HG02943 (cell line): ENCODE results near the gene PDZD8.
"Not testable (repeated sequence)": the region's sequence is repeated elsewhere in the genome, so short reads cannot be mapped to it uniquely, and the experiment has no call there.

ENCODE experiments used
- ATAC-seq: cut with Tn5 transposase; IDR thresholded peaks from one replicate; pipeline ENCODE4 v1.9.1; 2021; ENCODE audit warnings: mild to moderate bottlenecking, low read depth, moderate library complexity; ENCODE audit not compliant: unreplicated experiment

Gene PDZD8

GRCh38 chr10:117257721-117258120 is 117.5 kb downstream of the PDZD8 start:
- ATAC-seq: no peak

DNA sequence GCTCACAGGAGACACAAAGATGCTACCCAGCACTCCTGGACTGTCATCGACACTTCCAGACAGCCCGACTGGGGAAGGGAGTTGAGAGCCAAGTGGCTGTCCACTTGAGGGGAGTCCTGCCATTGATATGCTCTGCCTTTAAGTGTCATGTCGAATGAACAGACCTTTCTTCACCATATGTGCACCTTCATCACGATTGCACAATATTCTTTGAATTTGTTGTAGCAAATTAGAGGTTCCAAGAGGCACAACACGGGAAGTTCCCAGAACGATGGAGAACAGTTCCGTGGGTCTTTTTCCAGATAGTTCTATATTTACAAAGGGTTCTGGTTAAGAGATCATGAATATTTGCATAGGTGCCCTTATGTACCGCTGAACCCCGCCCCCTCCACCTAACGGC is 118.3 kb downstream of the PDZD8 start:
- no peak for ATAC-seq

DNA sequence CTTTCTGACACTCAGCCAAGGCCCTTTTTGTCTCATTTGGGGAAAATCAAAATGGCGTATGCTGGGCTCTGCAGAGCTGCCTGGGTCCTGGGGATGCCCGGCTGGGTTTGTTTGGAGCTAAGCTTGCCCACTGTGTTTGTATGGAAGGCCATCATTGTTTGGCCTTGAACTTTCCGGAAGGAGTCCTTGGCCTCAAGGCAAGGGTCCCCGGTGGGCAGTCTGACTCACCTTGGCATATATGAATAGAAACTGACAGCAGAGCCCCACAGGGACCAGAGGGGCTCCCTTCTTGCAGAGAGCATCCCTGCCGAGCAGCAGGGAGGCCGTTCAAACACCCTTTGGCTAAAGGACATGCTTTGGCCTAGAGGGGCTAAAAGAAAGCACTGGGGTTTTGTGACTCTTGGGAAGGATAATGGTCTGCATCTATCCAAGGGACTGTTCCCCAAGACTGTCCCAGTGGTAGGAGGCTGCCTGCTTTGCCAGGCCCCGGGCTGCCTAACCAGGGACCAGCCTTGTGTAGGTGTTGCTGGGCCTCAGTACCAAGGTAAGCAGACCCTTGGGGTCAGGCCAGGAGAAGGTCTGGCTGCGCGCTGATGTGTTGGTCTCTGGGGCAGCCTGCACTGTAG is 119.3 kb downstream of the PDZD8 start:
- no peak for ATAC-seq

DNA sequence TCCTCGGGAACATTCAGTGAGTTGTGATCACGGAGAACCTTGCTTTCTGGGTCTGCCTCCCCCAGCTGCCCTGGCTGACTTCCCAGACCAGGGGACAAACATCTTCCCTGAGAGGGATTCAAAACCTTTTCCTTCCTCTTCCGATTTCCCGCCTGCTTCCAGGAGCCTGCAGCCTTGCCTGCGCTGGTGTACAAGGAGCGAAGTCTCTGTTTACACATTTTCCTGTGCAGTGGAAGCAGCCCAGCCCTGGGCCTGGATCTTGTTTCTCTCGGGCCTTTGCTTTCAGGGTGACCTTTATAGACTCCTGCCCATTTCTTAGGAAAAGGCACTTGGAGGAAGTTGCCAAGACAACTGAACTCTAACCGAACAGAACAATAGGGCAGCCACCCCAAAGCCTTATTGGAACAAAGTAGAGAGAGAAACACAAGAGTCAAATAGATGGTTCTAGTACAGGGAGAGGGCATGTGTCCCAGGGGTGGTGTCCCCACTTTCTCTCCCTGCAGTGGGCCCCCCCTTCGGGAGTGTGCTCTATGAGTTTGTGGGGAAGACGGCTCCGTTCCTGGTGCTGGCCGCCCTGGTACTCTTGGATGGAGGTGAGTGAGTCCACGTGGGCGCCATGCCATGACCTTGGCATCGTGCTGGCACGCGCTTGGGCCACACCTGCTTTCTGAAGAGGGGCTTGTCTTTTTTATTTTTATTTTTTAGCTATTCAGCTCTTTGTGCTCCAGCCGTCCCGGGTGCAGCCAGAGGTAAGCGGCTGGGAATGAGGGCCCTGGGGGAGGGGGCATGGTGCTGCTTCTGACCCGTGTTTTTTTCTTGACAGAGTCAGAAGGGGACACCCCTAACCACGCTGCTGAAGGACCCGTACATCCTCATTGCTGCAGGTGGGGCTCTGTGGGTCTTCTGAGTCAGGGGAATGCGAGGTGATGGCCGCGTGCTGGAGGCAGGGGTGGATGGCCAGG is 120.2 kb downstream of the PDZD8 start:
- ATAC-seq: no peak

DNA sequence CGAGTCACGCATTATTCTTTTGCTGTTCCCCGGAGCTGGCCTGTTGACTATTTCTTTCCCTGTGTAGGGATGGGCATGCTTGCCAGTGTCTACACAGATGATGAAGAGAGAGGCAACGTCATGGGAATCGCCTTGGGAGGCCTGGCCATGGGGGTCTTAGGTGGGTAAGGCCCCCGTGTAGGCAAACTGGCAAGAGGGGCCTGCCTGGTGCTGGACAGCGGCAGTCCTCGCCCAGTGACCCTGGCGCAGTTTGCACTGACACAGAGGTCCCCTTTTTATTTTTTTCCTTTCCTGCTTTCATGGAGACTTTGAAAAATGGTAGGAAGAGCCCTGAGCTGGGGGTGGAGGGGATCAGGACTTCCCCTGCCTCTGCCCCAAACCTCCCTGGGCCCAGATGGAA is 120.9 kb downstream of the PDZD8 start:
- no peak for ATAC-seq

- ATAC-seq: no peak
Observed at GRCh38 chr10:117253908-117254307, 121.3 kb downstream of the PDZD8 start.

GRCh38 chr10:117250411-117250810 is 124.8 kb downstream of the PDZD8 start:
- no peak for ATAC-seq

DNA sequence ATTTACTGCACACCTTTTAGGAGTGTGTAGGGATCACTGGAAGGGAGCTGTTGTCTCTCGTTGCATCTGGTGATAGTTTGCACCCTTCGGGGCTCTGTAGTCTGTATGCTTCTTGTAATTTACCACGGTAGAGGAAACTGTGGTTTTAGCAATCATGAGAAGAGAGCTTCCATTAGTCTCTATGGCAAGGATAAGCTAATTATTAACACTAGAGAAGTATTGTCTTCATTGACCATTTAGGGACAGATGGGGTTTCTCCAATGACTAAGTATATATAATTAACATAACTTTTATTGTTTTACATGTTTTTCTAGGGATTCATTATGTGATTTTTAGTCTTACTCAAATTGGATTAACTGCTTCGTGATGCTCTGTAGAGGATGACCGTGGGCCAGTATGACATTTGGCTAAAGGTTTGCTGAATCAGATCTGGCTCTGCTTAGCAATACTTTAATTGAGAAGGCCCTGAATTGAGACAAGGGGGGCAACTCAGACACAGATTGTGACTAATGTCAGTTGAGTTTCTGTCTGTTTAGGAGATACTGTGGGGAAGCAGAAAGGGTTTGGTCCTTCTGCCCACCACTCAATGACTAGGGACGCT is 125.6 kb downstream of the PDZD8 start:
- ATAC-seq: peak; percentile 69

- no peak for ATAC-seq
Observed at GRCh38 chr10:117248750-117249465, 126.3 kb downstream of the PDZD8 start.

DNA sequence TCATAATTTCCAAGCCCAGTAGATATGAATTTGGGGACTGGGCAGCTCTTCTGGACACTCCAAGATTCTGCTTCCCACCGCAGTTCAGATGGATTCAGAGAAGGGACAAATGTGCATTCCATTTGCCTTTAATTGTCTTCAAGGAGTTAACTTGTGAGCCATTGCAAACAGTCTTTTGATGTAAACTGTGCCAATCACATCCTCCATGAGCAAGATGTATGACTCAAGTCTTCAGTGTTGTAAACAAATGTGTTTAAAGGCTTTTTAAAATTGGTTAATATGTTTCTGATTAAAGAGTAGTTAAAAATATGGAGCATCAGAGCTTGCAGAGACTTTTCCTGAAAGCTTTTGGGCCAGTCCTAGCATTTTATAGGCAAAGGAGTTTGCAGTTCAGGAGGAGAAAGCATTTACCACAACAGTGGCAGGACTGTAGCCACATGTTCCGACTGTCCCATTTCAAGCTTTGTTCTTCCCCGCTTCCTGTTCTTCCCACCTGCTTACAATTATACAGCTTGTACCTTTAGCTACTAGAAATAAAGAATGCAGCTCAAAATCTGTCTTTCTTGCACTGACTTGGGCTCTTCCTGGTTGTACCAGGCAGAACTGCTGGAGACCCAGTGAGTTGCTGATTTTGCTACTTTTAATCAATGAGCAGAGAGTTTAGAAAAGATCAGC is 128.1 kb downstream of the PDZD8 start:
- no peak for ATAC-seq

GRCh38 chr10:117242463-117242832 is 132.8 kb downstream of the PDZD8 start:
- ATAC-seq: no peak

DNA sequence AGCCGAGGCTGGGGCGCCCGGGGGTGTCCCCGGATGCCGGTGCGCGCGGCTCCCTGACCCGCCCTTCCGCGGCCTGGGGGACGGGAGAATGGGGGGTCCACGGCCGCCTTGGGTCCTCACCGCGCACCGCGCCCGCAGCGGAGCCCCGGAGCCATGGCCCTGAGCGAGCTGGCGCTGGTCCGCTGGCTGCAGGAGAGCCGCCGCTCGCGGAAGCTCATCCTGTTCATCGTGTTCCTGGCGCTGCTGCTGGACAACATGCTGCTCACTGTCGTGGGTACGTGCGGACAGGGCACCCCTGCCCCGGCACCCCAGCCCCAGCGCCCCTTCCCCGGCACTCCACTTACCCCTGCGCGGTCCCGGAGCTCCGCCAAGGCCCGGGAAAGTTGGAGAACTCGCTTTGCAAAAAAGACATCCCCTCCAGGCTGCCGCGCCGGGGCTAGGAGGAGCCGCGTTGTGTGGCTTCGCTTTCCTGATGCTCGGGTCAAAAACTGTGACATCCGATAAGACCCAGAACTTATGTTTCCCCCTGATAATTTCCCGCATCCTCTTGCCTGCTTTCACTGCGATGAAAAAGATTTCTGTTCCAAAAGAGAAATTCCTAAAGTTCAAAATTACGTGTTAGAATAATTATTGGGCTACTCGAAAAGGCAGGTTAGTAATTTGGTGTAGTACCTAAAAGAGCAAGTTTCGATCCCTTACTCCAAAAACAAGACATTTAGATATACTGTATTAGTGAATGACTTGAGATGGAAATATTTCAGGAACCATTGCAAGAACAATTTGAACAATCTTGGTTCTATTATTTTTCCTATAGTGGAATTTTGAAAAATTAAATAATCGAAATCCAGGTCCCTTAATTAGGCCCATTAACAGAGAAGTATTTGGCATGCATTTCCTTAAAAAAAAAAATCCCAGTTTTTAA is 133.4 kb downstream of the PDZD8 start:
- no peak for ATAC-seq

GRCh38 chr10:117240621-117241529 is 134.4 kb downstream of the PDZD8 start, which contains the start of gene SLC18A2:
SLC18A2 (plus strand) TSS chr10:117241114; CDS start chr10:117241694, 580 bp downstream.
- ATAC-seq: no peak

- ATAC-seq: no peak
Observed at GRCh38 chr10:117239721-117240620, 135.3 kb downstream of the PDZD8 start.

DNA sequence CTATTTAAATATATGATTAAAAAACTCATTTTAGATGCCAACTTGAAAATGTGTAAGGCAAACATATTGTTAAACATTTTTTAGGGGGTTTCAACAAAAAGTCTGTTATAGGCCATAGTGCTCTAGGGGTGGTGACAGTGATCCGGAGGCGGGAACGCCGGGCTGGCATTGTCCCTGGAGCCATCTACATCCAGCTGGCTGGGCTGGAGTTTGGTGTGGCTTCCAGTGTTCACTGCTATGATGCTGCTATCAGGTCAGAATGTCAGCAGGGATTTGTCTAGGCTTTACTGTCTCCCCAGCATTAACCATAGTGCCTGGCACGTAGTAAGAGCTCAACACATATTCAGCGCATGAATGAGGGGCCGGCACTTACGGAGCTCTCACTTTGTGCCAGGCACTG is 136.2 kb downstream of the PDZD8 start:
- no peak for ATAC-seq

DNA sequence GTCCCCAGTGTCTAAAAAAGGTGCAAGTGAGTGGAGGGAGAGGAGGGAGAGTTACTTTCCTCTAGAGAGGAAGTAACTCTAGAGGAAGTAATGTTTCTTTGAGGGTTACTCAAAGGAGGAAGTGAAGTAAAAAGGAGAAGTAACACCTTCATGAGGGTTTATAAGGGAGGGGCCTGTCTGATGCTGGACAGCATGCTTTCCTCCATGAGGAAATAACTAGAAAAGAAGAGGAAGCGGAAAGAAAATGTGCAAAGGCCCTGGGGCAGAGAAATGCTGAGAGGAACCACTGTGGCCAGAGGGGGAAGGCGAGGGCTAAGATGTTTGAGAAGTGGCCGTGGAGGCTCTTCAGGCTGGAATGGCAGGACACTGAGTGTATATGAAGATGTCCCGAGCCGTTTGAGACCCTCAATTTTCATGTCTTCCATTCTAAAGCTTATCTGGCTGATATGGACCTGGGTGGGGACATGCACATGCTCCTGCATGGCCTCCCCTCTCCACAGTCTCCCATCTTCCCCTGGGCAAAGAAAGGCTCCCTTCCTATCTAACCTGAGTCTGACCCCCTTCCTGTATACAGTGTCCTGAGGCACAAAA is 137.7 kb downstream of the PDZD8 start:
- ATAC-seq: no peak

- not testable (repeated sequence) for ATAC-seq
Observed at GRCh38 chr10:117230107-117230506, 145.1 kb downstream of the PDZD8 start.
